D721Med (cell line): Measurements from ENCODE around the gene C2orf42.
"Not testable (repeated sequence)": the region's sequence is repeated elsewhere in the genome, so short reads cannot be mapped to it uniquely, and the experiment has no call there.

Source experiments
- DNase-seq: peaks from one replicate; pipeline ENCODE4 v3.0.0; 2011; ENCODE audit warnings: low spot score; ENCODE audit not compliant: insufficient read length
- FAIRE-seq: peaks from 2 replicates; lab custom pipeline; 2011; peaks lifted over from hg19 to GRCh38; lab: Jason Lieb, UNC
- CTCF ChIP-seq: IDR thresholded peaks from 2 replicates; pipeline ENCODE4 v1.5.1; 2012; ENCODE audit warnings: mild to moderate bottlenecking, control low read depth; ENCODE audit not compliant: insufficient read depth; ENCODE audit errors: missing control alignments

Gene C2orf42

GRCh38 chr2:70103531-70104061, 87.2 kb downstream of the C2orf42 start:
- TF ChIP-seq CTCF = no peak
- DNase-seq (no peak), FAIRE-seq (no peak)

GRCh38 chr2:70102323-70102905, 88.4 kb downstream of the C2orf42 start:
- not testable (repeated sequence) for DNase-seq, FAIRE-seq

GRCh38 chr2:70101686-70102085, 89.1 kb downstream of the C2orf42 start:
- not testable (repeated sequence) for FAIRE-seq, DNase-seq

- DNase-seq (no peak), FAIRE-seq (no peak)
- TF ChIP-seq CTCF = no peak
These were observed 89.6 kb downstream of the C2orf42 start for GRCh38 chr2:70101174-70101573.
